DND-41 (cell line): Measurements from ENCODE around the gene WIPI1.

ENCODE experiments used
- ATAC-seq: fragments of 200-7000 bp; cut with Tn5 transposase; 3 replicates; pipeline ENCODE4 v1.9.1; 2021; ENCODE audit warnings: low read depth; ENCODE audit not compliant: insufficient read depth
- DNase-seq: peaks from one replicate; pipeline ENCODE4 v3.0.0-alpha.2; 2020
- H2AFZ ChIP-seq: 2 replicates; pipeline ENCODE4 v1.6.0; 2012; ENCODE audit warnings: low read depth, low read length
- H3K27ac ChIP-seq: 2 replicates; pipeline ENCODE4 v1.5.1; 2012; ENCODE audit warnings: low read length, inconsistent platforms
- H3K27me3 ChIP-seq: fragments of 200-600 bp; sonication (generic); 2 replicates; pipeline ENCODE4 v1.6.0; 2012; ENCODE audit warnings: low read length, mild to moderate bottlenecking, inconsistent platforms; ENCODE audit not compliant: insufficient read depth, poor library complexity
- H3K36me3 ChIP-seq: 2 replicates; pipeline ENCODE4 v1.5.1; 2012; ENCODE audit warnings: low read length, inconsistent platforms; ENCODE audit not compliant: insufficient read depth
- H3K4me1 ChIP-seq: 2 replicates; pipeline ENCODE4 v1.5.1; 2012; ENCODE audit warnings: mild to moderate bottlenecking, low read length; ENCODE audit not compliant: insufficient read depth
- H3K4me2 ChIP-seq: 2 replicates; pipeline ENCODE4 v1.6.0; 2012; ENCODE audit warnings: mild to moderate bottlenecking, moderate library complexity, low read length, inconsistent platforms; ENCODE audit not compliant: insufficient read depth
- H3K4me3 ChIP-seq, 2 experiments: fragments of 200-600 bp in 1 of 2; shearing (Covaris generic) in 1 of 2; 2 replicates each; pipeline ENCODE4 v1.5.1; 2012 to 2016; ENCODE audit warnings: inconsistent platforms in 2 of 2, low read length in 2 of 2, mild to moderate bottlenecking in 2 of 2, low read depth in 1 of 2, moderate library complexity in 1 of 2
- H3K79me2 ChIP-seq: 2 replicates; pipeline ENCODE4 v1.6.0; 2012; ENCODE audit warnings: low read length, inconsistent platforms; ENCODE audit not compliant: insufficient read depth
- H3K9ac ChIP-seq: 2 replicates; pipeline ENCODE4 v1.6.0; 2012; ENCODE audit warnings: low read depth, mild to moderate bottlenecking, inconsistent platforms, low read length, moderate library complexity
- H3K9me3 ChIP-seq: 2 replicates; pipeline ENCODE4 v1.5.1; 2012; ENCODE audit warnings: low read length, moderate library complexity, mild to moderate bottlenecking, inconsistent platforms; ENCODE audit not compliant: insufficient read depth, severe bottlenecking
- H4K20me1 ChIP-seq: 2 replicates; pipeline ENCODE4 v1.6.0; 2012; ENCODE audit warnings: low read length; ENCODE audit not compliant: insufficient read depth
- CTCF ChIP-seq: IDR thresholded peaks from 2 replicates; pipeline ENCODE4 v1.5.1; 2012; ENCODE audit warnings: borderline replicate concordance, low read length, moderate library complexity, mild to moderate bottlenecking; ENCODE audit not compliant: poor library complexity, severe bottlenecking; ENCODE audit errors: extremely low read depth
- EZH2 ChIP-seq: IDR thresholded peaks from 3 replicates; pipeline ENCODE4 v1.6.1; 2012; ENCODE audit warnings: borderline replicate concordance, low read depth, mild to moderate bottlenecking, moderate library complexity, low read length, inconsistent platforms; ENCODE audit not compliant: severe bottlenecking

WIPI1 gene

GRCh38 chr17:68457168-68457538, at the start of gene WIPI1:
TSS of gene WIPI1 (minus strand) at chr17:68457496. CDS start at chr17:68457421, 75 bp downstream.
- DNase-seq (no peak), ATAC-seq (peak; percentile 52)
- Histone ChIP-seq H3K27ac (peak within 1 kb of the TSS; percentile 70), H3K9me3 (no peaks in the 10 kb centered on the region), H4K20me1 (no peaks in the 10 kb centered on the region), H3K9ac (peak within 1 kb of the TSS; percentile 65), H3K4me1 (peaks cover 52% of the 10 kb centered on the region), H3K27me3 (no peaks in the 10 kb centered on the region), H3K4me2 (peak within 1 kb of the TSS; percentile 98), H3K79me2 (no peaks in the 10 kb centered on the region), H3K4me3 (peak within 1 kb of the TSS; percentile 39 to 78; a peak in 3 of 4 replicates), H2AFZ (peak within 1 kb of the TSS; percentile 79), H3K36me3 (no peaks in the 10 kb centered on the region)
- TF ChIP-seq CTCF, result no peak
- TF ChIP-seq EZH2, result no peak

GRCh38 chr17:68505951-68506350, 48.7 kb upstream of the WIPI1 start:
- Histone ChIP-seq H3K9me3 (no peaks in the 10 kb centered on the region), H3K4me3 (no peak overlapping the region), H3K27me3 (no peaks in the 10 kb centered on the region), H4K20me1 (no peaks in the 10 kb centered on the region), H3K36me3 (no peaks in the 10 kb centered on the region), H3K27ac (no peak overlapping the region), H3K4me1 (peaks cover 3% of the 10 kb centered on the region; the same call in 1 of the 2 replicates), H2AFZ (no peak overlapping the region), H3K79me2 (no peaks in the 10 kb centered on the region), H3K9ac (no peak overlapping the region), H3K4me2 (no peak overlapping the region)
- TF ChIP-seq EZH2 (no peak), CTCF (no peak)
- no peak for ATAC-seq
- no peak for DNase-seq

- Histone ChIP-seq H4K20me1 (no peaks in the 10 kb centered on the region), H3K27me3 (no peaks in the 10 kb centered on the region), H3K4me1 (no peaks in the 10 kb centered on the region), H3K4me2 (no peak overlapping the region), H3K4me3 (no peak overlapping the region), H2AFZ (no peak overlapping the region), H3K27ac (no peak overlapping the region), H3K9me3 (peaks cover 2% of the 10 kb centered on the region), H3K36me3 (no peaks in the 10 kb centered on the region), H3K9ac (no peak overlapping the region), H3K79me2 (no peaks in the 10 kb centered on the region)
- DNase-seq, result no peak
- TF ChIP-seq CTCF (no peak), EZH2 (no peak)
- ATAC-seq, result no peak
These were observed 43.8 kb upstream of the WIPI1 start for GRCh38 chr17:68501074-68501473.

GRCh38 chr17:68499587-68499986, 42.3 kb upstream of the WIPI1 start:
- H2AFZ ChIP-seq, result no peak overlapping the region
- no peak overlapping the region for H3K4me2 ChIP-seq
- H3K9me3 ChIP-seq, result peaks cover 2% of the 10 kb centered on the region
- H3K27ac ChIP-seq, result no peak overlapping the region
- ATAC-seq (no peak), DNase-seq (no peak)
- H4K20me1 ChIP-seq, result no peaks in the 10 kb centered on the region
- no peaks in the 10 kb centered on the region for H3K4me1 ChIP-seq
- no peak for TF ChIP-seq EZH2
- no peak for TF ChIP-seq CTCF
- no peaks in the 10 kb centered on the region for H3K36me3 ChIP-seq
- H3K27me3 ChIP-seq, result no peaks in the 10 kb centered on the region
- no peak overlapping the region for H3K4me3 ChIP-seq
- H3K9ac ChIP-seq, result no peak overlapping the region
- no peaks in the 10 kb centered on the region for H3K79me2 ChIP-seq
